Activated gamma-delta T cell treated with Interleukin-2 at 50 U/mL for 16 hours (primary cell): ENCODE measurements around the gene OPCML.

Source experiments
- DNase-seq: peaks from one replicate; pipeline ENCODE4 v3.0.0-alpha.2; 2020

Gene OPCML

GRCh38 chr11:132691848-132692550 lies 840.3 kb downstream of the OPCML start:
- no peak for DNase-seq

DNA sequence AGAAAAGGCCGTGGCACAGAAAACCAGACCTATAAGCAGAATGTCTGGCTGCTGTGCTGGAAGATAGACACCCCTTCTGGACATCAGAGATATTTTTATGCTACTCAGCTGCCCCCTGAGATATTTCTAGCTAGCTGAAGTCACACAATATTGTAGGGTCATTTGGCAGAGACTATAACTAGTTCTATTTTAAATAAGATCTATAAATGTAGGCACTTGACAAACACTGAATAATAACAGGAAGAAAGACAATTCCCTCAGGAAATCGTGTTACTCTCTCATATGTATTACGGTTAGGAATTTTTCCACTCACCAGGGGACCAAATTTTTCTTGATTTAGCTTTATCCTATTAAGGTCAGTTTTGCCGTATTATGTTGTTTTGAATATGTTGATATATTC lies 845.4 kb downstream of the OPCML start:
- DNase-seq, result no peak

GRCh38 chr11:132685174-132685611 lies 847.1 kb downstream of the OPCML start:
- no peak for DNase-seq

GRCh38 chr11:132683602-132684001 lies 848.7 kb downstream of the OPCML start:
- DNase-seq, result no peak

GRCh38 chr11:132681971-132682370 lies 850.3 kb downstream of the OPCML start:
- DNase-seq, result no peak

GRCh38 chr11:132680584-132680983 lies 851.7 kb downstream of the OPCML start:
- DNase-seq, result no peak

DNA sequence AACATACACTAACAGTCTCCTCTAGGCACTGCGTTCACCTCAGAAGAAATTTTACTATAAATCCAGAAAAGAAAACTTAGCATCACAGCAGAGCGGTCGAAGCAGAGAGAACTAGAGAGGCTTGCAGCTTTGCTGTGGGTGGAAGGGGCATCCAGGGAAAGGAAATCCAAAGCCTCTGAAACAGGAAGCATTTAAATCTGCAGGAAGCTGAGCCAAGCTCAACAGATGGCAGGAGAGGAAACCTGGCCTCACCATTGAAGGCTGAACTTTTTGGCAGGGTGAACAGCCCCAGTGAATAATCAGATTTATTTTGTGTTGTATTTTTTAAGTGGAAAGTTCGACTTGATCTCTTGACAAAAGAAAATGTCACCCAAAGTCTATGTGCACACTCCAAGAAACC lies 858.1 kb downstream of the OPCML start:
- DNase-seq, result no peak

- no peak for DNase-seq
Measured at GRCh38 chr11:132671851-132672370, 860.4 kb downstream of the OPCML start.

DNA sequence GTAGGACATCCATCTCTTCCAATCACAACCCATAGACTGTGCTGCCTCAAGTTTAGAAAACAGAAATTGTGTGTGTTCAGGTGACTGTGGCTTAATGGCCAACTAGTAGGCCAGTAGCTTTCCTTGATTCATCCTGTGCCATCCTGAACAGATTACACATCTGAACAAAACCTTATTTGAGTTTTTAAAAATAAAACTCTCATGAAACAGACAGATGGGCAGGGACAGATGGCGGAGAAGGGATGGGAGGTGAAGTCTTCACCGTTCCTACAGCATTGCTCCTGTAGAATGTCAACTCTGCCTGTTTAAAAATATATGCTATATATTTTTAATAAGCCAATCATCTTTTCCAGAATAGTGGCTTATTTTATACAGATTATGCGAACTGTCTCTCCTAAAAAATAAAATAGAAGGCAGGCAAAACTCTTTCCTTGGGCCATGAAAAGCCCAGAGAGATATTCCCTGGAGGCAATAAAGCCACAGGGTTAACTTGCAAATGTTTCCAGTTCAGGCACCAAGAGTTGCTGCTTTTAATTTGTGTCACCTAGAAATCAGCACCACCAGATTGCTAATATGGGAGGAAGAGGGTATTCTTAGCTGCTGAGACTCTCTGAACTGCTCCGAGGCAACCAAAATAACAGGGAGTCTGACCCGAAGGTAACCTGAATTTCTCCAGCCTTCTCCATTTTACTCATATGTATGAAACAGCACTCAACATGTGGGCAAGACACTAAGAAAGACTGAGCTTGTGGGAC lies 861.2 kb downstream of the OPCML start:
- no peak for DNase-seq

DNA sequence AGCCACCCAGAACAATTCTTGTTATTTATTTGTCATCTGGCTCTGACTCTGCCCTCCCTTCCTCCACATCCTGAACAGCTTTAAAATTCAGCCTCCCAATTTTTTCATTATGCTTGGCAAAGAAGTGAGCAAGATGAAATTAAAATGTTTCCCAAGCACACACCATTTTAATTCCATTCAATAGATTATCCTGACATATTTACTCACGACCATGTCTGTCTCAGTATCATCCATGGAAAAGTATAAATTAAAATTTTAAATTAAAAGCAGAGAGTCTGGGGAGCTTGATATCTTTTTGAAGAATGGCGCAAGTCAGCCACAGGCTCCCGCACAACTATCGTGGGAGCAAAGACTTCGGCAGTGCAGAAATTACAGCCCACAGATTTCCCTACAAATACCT lies 862.4 kb downstream of the OPCML start:
- DNase-seq, result no peak

DNA sequence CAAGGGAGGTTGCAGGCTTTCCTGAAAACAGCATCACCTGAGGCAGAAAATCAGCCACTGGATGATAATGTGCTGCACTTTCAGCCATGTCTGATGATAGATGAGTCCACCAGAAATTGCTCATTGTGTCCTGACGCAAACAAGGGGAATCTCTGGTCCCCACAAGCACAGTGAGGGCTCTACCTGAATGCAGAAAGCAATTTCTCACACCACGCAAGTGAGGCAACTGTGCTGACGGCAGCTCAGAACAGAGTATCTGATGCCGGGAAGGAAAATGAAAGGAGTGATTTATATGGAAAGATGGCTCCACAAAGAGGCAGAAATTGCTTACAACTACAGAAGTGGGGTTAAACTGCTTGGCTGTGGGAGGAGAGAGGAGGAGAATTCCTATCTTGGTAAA lies 867.1 kb downstream of the OPCML start:
- DNase-seq, result no peak

DNA sequence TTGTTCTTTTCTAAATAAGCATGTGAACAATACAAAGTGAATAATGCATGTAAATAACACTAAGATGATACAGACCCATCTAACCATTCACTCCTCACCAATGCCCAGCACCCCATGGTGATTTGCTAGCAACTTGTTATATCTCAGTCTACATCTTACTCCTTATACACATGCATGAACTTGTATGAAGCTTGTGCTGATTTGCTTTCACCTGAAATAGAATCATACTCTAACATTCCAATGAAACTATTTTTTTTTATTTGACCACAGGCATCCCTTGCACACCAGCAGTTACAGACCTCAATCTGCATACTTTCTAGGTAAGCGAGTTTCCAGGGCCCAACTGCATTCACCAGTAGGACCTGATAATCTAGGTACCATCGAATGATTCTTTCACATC lies 873.6 kb downstream of the OPCML start:
- no peak for DNase-seq

DNA sequence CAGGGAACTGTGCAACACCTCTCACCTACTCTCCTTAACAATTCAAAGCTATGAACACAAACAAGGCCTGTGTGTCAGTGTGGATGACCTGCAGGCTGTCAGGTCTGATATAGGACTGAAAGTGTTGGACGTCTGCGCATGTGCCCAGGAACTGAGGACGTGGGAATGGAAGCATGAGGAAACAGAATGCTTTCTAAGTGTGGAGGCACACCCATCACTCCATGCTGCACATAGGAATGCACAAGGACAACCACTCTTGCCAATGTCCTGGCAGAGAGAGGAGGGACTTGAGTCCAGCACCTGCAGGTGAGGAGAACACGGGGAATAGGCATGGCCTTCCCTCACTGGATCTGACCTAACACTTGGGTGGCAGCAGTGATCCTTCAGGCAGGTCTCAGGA lies 874.3 kb downstream of the OPCML start:
- DNase-seq, result no peak

DNA sequence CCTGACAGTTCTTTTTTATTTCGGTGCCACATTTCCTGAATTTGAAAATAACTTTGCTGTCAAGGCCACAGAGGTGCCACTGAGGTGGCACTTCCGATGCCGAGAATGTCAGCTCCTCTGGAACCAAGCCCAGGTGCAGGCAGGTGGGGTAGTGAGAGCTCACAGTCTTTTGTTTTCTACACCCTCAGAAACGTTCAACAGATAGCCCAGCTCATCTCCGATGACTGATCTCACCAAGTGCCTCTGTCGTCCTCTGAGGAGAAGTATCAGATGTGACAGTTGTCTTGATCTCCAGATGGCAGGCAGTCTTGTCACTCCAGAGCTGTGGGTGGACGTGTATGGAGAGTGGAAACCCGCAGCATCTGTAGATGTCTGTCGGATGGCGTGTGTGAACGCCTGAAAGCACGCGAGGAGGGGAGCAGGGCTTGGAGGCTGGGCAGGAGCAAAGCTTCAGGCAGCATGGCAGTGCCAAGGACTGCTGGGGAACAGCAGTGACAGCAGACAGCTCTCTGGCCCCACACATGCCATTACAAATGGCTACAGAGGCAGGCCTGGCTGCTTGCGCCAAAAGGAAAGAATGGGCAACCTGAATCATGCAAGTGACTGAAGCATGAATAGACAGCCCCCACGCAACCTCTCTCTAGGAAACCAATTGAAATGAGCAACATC lies 877.0 kb downstream of the OPCML start:
- no peak for DNase-seq

DNA sequence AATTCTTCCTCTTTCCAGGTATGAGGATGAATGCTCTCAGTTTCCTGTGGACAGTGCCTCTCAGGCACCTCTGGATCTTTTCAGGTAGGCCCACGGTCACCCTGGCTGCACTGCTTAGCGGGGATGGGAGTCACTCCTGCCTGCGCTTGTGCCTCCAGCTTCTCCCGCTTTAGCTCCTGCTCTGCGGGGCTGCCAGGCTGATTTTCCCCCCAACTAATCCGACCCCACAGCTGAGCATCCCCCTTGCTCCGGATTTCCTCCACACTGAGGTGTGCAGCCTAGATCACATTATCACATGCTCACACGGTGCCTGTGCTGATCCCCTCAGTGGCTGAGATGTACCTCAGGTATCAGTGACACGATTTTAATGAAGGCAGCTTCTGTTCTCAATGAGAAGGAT lies 879.1 kb downstream of the OPCML start:
- no peak for DNase-seq

- DNase-seq, result no peak
Measured at GRCh38 chr11:132650969-132651720, 881.2 kb downstream of the OPCML start.

DNA sequence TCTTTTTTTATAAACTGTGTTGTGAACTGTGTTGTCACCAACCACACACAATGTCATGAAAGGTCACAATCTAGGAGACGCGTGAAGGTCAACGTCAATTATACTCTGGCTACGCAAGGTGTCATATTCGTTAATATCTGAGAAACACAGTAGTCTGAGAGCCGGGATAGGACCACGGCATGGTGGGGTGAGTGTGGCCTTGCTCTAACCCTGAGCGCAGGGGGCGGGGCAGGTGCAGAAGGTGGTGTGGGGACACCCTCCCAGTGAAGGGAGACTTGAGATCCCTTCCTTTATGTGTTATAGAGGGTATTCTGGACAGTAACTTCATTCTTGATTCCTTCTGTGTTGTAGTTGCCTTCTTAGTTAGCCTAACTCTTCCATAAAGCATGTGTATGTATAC lies 883.0 kb downstream of the OPCML start:
- DNase-seq, result no peak

GRCh38 chr11:132648851-132649250 lies 883.5 kb downstream of the OPCML start:
- no peak for DNase-seq

DNA sequence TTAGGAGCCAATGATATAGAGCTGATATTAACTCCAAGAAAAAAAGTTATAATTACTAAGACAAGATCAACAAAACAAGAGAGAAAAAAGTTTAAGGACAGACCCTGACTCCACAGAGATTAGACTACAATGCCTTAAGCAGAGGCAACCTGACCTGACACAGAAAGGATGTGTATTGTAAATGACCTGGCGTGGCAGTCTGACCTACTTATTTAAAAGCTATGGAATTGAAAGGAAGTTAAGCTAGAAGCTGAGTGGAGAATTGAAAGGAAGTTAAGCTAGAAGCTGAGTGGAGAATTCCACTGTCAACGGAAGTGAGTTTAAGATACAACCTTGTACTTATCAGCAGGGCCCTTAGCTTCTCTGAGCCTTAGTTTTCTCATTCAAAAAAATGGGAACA lies 885.4 kb downstream of the OPCML start:
- DNase-seq, result no peak

DNA sequence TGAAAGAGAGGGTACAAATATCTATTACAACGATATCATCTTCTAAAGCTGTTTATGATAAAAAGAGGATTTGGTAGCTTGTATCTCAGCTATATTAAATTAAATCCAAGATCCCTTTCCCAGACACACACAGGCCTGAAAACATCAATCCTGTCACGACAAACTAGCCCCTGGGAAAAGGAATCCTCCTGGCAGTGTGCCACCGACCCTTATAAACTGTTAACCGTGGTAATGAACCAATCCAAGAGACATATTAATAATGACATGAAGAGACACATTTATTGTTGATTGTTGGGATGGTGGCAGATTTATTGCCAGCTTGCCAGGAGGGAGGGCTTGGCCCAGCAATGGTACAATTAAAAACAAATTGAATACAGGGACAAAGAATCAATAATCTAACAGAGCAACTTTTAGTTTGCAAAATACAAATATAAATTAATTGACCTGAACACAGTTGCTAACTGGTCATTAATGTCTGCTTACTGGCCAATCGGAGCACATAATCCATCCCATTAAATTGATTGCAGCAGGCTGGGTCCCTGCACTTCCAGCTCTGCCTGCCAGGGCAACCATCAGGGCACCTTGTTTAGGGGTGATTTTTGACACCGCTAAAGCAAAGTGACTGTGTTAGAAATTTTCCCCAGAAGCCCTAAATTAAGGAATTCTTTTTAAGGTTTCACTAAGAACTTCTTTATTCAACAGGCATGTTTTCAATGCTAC lies 887.6 kb downstream of the OPCML start:
- DNase-seq, result no peak

GRCh38 chr11:132643239-132643638 lies 889.1 kb downstream of the OPCML start:
- no peak for DNase-seq

DNA sequence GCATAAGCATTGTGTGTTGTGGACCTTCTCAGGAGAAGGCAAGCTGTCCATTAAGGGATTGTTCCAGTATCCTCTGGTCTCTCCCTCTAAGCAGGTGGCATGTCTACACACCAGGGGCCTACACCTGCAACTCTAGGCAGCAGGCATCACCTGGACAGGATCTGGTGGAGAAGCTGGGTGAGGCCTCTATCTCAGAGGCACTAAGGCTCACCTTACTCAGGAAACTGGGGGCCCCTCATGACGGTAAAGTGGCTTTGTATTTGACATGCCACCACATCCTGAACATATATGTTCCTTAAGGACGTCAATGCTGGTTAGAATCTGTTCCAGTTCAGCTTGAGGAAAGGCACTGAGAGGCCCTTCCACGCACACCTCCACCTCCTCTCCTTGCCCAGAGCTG lies 891.3 kb downstream of the OPCML start:
- DNase-seq, result no peak
